GM12878 (cell line): ENCODE measurements around the gene THADA. TPM values are rescaled to one million over a fixed set of nuclear protein-coding genes. Genes with fewer than 3 reads are reported as not detected.

Experiments used
- ATAC-seq: fragments of 200-7000 bp; cut with Tn5 transposase; 3 replicates; pipeline ENCODE4 v1.9.1; 2020; ENCODE audit warnings: mild to moderate bottlenecking, moderate library complexity
- BruUV-seq: library from RNA; stranded (reverse); fragments of 400-500 nt; replicated peaks from 2 replicates; lab custom pipeline; 2021; lab: Mats Ljungman, UMichigan
- CTCF ChIA-PET: fragments of 300-600 bp; sonication (Branson Sonifier 250); formaldehyde crosslinking; extraction: SDS; loops from one replicate; lab custom pipeline; 2021; ENCODE audit warnings: inconsistent platforms; lab: Yijun Ruan, JAX
- POLR2A ChIA-PET: fragments of 350-600 bp; formaldehyde crosslinking; extraction: SDS; loops from one replicate; lab custom pipeline; 2021; ENCODE audit warnings: inconsistent platforms; lab: Charles Lee
- RAD21 ChIA-PET: fragments of 300-600 bp; sonication (Branson Sonifier 250); formaldehyde crosslinking; loops from one replicate; lab custom pipeline; 2023; ENCODE audit warnings: antibody characterized with exemption; ENCODE audit not compliant: unreplicated experiment; lab: Charles Lee
- SMC1A ChIA-PET: fragments of 300-600 bp; sonication (Branson Sonifier 250); formaldehyde crosslinking; loops from one replicate; lab custom pipeline; 2023; ENCODE audit not compliant: unreplicated experiment, uncharacterized antibody; lab: Charles Lee
- DNase-seq: peaks from one replicate; pipeline ENCODE4 v3.0.0-alpha.2; 2011; ENCODE audit warnings: low read depth, low spot score
- FAIRE-seq: peaks from 3 replicates; lab custom pipeline; 2011; peaks lifted over from hg19 to GRCh38; lab: Jason Lieb, UNC
- H2AFZ ChIP-seq: 2 replicates; pipeline ENCODE4 v1.6.0; 2011; ENCODE audit warnings: low read depth, low read length, control low read depth; ENCODE audit not compliant: control insufficient read depth
- H3K27ac ChIP-seq: 2 replicates; pipeline ENCODE4 v1.5.1; 2011; ENCODE audit warnings: control low read depth; ENCODE audit not compliant: control insufficient read depth, insufficient read depth
- H3K27me3 ChIP-seq, 2 experiments: replicated peaks in 1 of 2; 2 replicates each; pipeline versions ENCODE4 v1.6.0 to v1.6.1; 2011; ENCODE audit warnings: low read length in 1 of 2; ENCODE audit not compliant: control insufficient read depth in 2 of 2, insufficient read depth in 2 of 2
- H3K36me3 ChIP-seq, 2 experiments: 2 replicates each; pipeline ENCODE4 v1.5.1; 2011; ENCODE audit warnings: low read length in 1 of 2; ENCODE audit not compliant: control insufficient read depth in 2 of 2, insufficient read depth in 2 of 2
- H3K4me1 ChIP-seq: 2 replicates; pipeline ENCODE4 v1.6.1; 2011; ENCODE audit warnings: mild to moderate bottlenecking, low read length, moderate library complexity, mixed read lengths; ENCODE audit not compliant: control insufficient read depth, insufficient read depth
- H3K4me2 ChIP-seq: 2 replicates; pipeline ENCODE4 v1.6.0; 2011; ENCODE audit warnings: control low read depth; ENCODE audit not compliant: control insufficient read depth, insufficient read depth
- H3K4me3 ChIP-seq: fragments of 200-600 bp; sonication (generic); 2 replicates; pipeline ENCODE4 v1.5.1; 2016
- H3K79me2 ChIP-seq: 2 replicates; pipeline ENCODE4 v1.6.0; 2011; ENCODE audit warnings: low read length; ENCODE audit not compliant: control insufficient read depth, insufficient read depth
- H3K9ac ChIP-seq: 2 replicates; pipeline ENCODE4 v1.8.0; 2011; ENCODE audit warnings: low read length, control low read depth, mixed read lengths; ENCODE audit not compliant: control insufficient read depth, insufficient read depth
- H3K9me3 ChIP-seq: replicated peaks from 3 replicates; pipeline ENCODE4 v1.5.1; 2011; ENCODE audit warnings: mild to moderate bottlenecking, low read length; ENCODE audit not compliant: control insufficient read depth, insufficient read depth
- H4K20me1 ChIP-seq: 2 replicates; pipeline ENCODE4 v1.6.0; 2011; ENCODE audit not compliant: control insufficient read depth, insufficient read depth
- CEBPB ChIP-seq, 2 experiments: fragments of 150-350 bp in 1 of 2; IDR thresholded peaks; 2 replicates each; pipeline ENCODE4 v1.6.1; 2012 to 2014; ENCODE audit warnings: low read depth in 2 of 2, low read length in 2 of 2, borderline replicate concordance in 1 of 2, inconsistent platforms in 1 of 2
- MEF2A ChIP-seq: IDR thresholded peaks from 2 replicates; pipeline ENCODE4 v1.6.1; 2011; ENCODE audit warnings: low read depth, mild to moderate bottlenecking, low read length, moderate library complexity; ENCODE audit not compliant: insufficient read depth
- NFIC ChIP-seq: IDR thresholded peaks from 2 replicates; pipeline ENCODE4 v1.6.1; 2012; ENCODE audit warnings: low read depth, mild to moderate bottlenecking, inconsistent platforms, low read length, moderate library complexity
- RCOR1 ChIP-seq: conservative IDR thresholded peaks from 2 replicates; pipeline ENCODE4 v1.6.1; 2012; ENCODE audit warnings: low read depth, low read length, improper control_type of control experiment
- SMAD1 ChIP-seq: fragments of 450-650 bp; IDR thresholded peaks from 2 replicates; pipeline ENCODE4 v1.6.1; 2018; ENCODE audit warnings: mild to moderate bottlenecking, low read depth; ENCODE audit not compliant: partially characterized antibody
- SMARCA5 ChIP-seq: fragments of 450-650 bp; IDR thresholded peaks from 2 replicates; pipeline ENCODE4 v1.6.1; 2017; ENCODE audit warnings: mild to moderate bottlenecking
- SMC3 ChIP-seq: IDR thresholded peaks from 2 replicates; pipeline ENCODE4 v1.6.1; 2011; ENCODE audit warnings: low read length, improper control_type of control experiment, borderline replicate concordance
- SREBF1 ChIP-seq: IDR thresholded peaks from 2 replicates; pipeline ENCODE4 v1.6.1; 2012; ENCODE audit warnings: mild to moderate bottlenecking, low read length
- STAT3 ChIP-seq: IDR thresholded peaks from 2 replicates; pipeline ENCODE4 v1.6.1; 2011; ENCODE audit warnings: low read depth, low read length, improper control_type of control experiment
- ZBED1 ChIP-seq: IDR thresholded peaks from 2 replicates; pipeline ENCODE4 v1.6.1; 2016; ENCODE audit warnings: borderline replicate concordance
- ZBTB11 ChIP-seq: fragments of 450-650 bp; formaldehyde crosslinking; IDR thresholded peaks from 2 replicates; pipeline ENCODE4 v1.5.0; 2022; ENCODE audit warnings: mild to moderate bottlenecking, missing genetic modification characterization
- WGBS: methylation state at CpG from one replicate; pipeline ENCODE4 v1.1.6; 2016; ENCODE audit warnings: low lambda C conversion rate; ENCODE audit not compliant: insufficient replicate concordance, insufficient coverage; ENCODE audit errors: missing lambda C conversion rate; 5-methylcytosine and 5-hydroxymethylcytosine counted together
- in situ Hi-C: fragments of 300-500 bp; cut with MboI; formaldehyde crosslinking; loops from 9 replicates; pipeline ENCODE4 v1.14.3; 2018; ENCODE audit warnings: mixed read lengths
- intact Hi-C: fragments of 100-400 bp; cut with micrococcal nuclease; formaldehyde crosslinking; loops from one replicate; pipeline ENCODE4 v1.14.2; 2022; ENCODE audit not compliant: unreplicated experiment
- polyA plus RNA-seq, 11 experiments: library from polyadenylated mRNA; depleted of rRNA in 4 of 11; unstranded in 6 of 11; stranded (reverse) in 5 of 11; fragments of >200 nt; fragmentation: Nextera tagmentation in 4 of 11; fragmentation: Illumina TruSeq in 1 of 11; extraction: Ambion mirVana in 4 of 11; extraction: Trizol in 1 of 11; gene quantifications; 1 replicate in 1 of 11; 2 replicates in 10 of 11; pipeline versions ENCODE4 v1.2.1 to v1.2.3, GENCODE V29; 2011 to 2016; ENCODE audit warnings: inconsistent platforms in 2 of 11, missing spikeins in 2 of 11, low read depth in 1 of 11
- total RNA-seq, 4 experiments: library from RNA; depleted of rRNA in 3 of 4; stranded (reverse); fragments of >200 nt in 3 of 4; fragmentation: Illumina TruSeq in 1 of 4; extraction: Trizol in 1 of 4; gene quantifications; 2 replicates each; pipeline versions ENCODE4 v1.2.1 to v1.2.3, GENCODE V29; 2013 to 2021

Gene THADA
- total and polyA plus RNA-seq, 10 of the 15 experiments (the other 5 are each of a cell fraction or from before 2014, with no cell fraction given): 14.6 to 33.2 (median 23.2) TPM

GRCh38 chr2:43239981-43240765 is 355.7 kb downstream of the THADA start (continued):
- TF ChIP-seq RCOR1: no peak
- no peak for TF ChIP-seq CEBPB (IDR thresholded peaks at IDR 0.05; ENCODE audit: borderline replicate concordance in 1 of 2, low read depth in 2 of 2, low read length in 2 of 2)
- TF ChIP-seq, all 136 proteins: peak for 16

- Histone ChIP-seq H3K27ac (no peak overlapping the region), H3K4me1 (peaks cover 21% of the 10 kb centered on the region), H3K9me3 (no peaks in the 10 kb centered on the region), H3K4me2 (no peak overlapping the region), H3K79me2 (no peaks in the 10 kb centered on the region), H3K4me3 (no peak overlapping the region), H3K9ac (no peak overlapping the region), H3K36me3 (no peaks in the 10 kb centered on the region; a peak in 2 of 4 replicates), H4K20me1 (no peaks in the 10 kb centered on the region), H3K27me3 (no peaks in the 10 kb centered on the region), H2AFZ (no peak overlapping the region)
- POLR2A ChIA-PET: interaction anchor here (1.0 kb wide), 1 partner anchor 109 kb away, joined by 3 read pairs; no protein-coding TSS in a partner anchor
- SMC1A ChIA-PET: interaction anchor here (2.3 to 3.9 kb wide), 3 partner anchors 10 to 246 kb away, joined by 7 to 29 read pairs (median 17); no protein-coding TSS in a partner anchor
- 95% methylated on average over 3 of the region's 3 CpGs for WGBS
- CTCF ChIA-PET: interaction anchor here (1.5 to 6.4 kb wide), 2 partner anchors 9 to 293 kb away, joined by 4 to 43 read pairs; no protein-coding TSS in a partner anchor
- in situ Hi-C loops: no loop called here
- no TSS peak for BruUV-seq
- ATAC-seq: no peak
- no peak for DNase-seq
- TF ChIP-seq MEF2A (no peak), ZBED1 (no peak), ZBTB11 (no peak), STAT3 (no peak), SMARCA5 (no peak), SMC3 (no peak), SMAD1 (no peak), SREBF1 (no peak), NFIC (no peak)
- FAIRE-seq: no peak
- intact Hi-C loops: no loop called here
- RAD21 ChIA-PET: interaction anchor here (3.2 kb wide), 1 partner anchor 10 kb away, joined by 19 read pairs; no protein-coding TSS in a partner anchor
These were observed 357.0 kb downstream of the THADA start for GRCh38 chr2:43238813-43239212.
